PC-3 (cell line): Measurements from ENCODE around the gene PCDHGA3. TPM values are rescaled to one million over a fixed set of nuclear protein-coding genes. Genes with fewer than 3 reads are reported as not detected.

Source experiments
- ATAC-seq: fragments of 200-7000 bp; cut with Tn5 transposase; 2 replicates; pipeline ENCODE4 v1.9.1; 2020; ENCODE audit warnings: mild to moderate bottlenecking, moderate library complexity
- Bru-seq: library from RNA; stranded (reverse); fragments of 400-500 nt; gene quantifications from one replicate; lab custom pipeline; 2021; lab: Mats Ljungman, UMichigan
- BruChase-seq, 2 experiments: library from RNA; stranded (reverse); fragments of 400-500 nt; gene quantifications; one replicate each; lab custom pipeline; 2021; lab: Mats Ljungman, UMichigan
- BruUV-seq: library from RNA; stranded (reverse); fragments of 400-500 nt; replicated peaks from 2 replicates; lab custom pipeline; 2021; lab: Mats Ljungman, UMichigan
- CTCF ChIA-PET: fragments of 300-600 bp; sonication (Branson Sonifier 250); formaldehyde crosslinking; loops from one replicate; lab custom pipeline; 2022; ENCODE audit warnings: antibody characterized with exemption; lab: Charles Lee
- POLR2A ChIA-PET: fragments of 300-600 bp; sonication (Branson Sonifier 250); formaldehyde crosslinking; loops from one replicate; lab custom pipeline; 2022; ENCODE audit warnings: antibody characterized with exemption; ENCODE audit not compliant: unreplicated experiment; lab: Charles Lee
- DNase-seq: peaks from one replicate; pipeline ENCODE4 v3.0.0-alpha.2; 2015
- H2AFZ ChIP-seq: fragments of 300-600 bp; sonication (generic); 2 replicates; pipeline ENCODE4 v1.6.0; 2016; ENCODE audit warnings: antibody characterized with exemption, low read length
- H3F3A ChIP-seq: fragments of 300-600 bp; sonication (generic); one replicate; pipeline ENCODE4 v1.6.0; 2017; ENCODE audit warnings: antibody characterized with exemption, low read length, control low read depth, mild to moderate bottlenecking; ENCODE audit not compliant: unreplicated experiment
- H3K27ac ChIP-seq: fragments of 300-600 bp; sonication (generic); 2 replicates; pipeline ENCODE4 v1.5.1; 2016; ENCODE audit warnings: mild to moderate bottlenecking, low read length
- H3K27me3 ChIP-seq: fragments of 300-600 bp; sonication (generic); 2 replicates; pipeline ENCODE4 v1.6.1; 2016; ENCODE audit warnings: low read length, mixed read lengths
- H3K36me3 ChIP-seq: fragments of 300-600 bp; sonication (generic); 2 replicates; pipeline ENCODE4 v1.6.1; 2016; ENCODE audit warnings: low read depth, mixed run types, low read length, mixed read lengths
- H3K4me1 ChIP-seq: fragments of 300-600 bp; sonication (generic); 2 replicates; pipeline ENCODE4 v1.5.1; 2016; ENCODE audit warnings: low read length; ENCODE audit not compliant: insufficient read depth
- H3K4me2 ChIP-seq: fragments of 300-600 bp; sonication (generic); 2 replicates; pipeline ENCODE4 v1.6.0; 2016; ENCODE audit warnings: low read length
- H3K4me3 ChIP-seq: fragments of 300-600 bp; sonication (generic); 2 replicates; pipeline ENCODE4 v1.5.1; 2016; ENCODE audit warnings: mild to moderate bottlenecking, low read length, mixed read lengths
- H3K79me2 ChIP-seq: fragments of 300-600 bp; sonication (generic); 2 replicates; pipeline ENCODE4 v1.6.1; 2017; ENCODE audit warnings: low read length, mixed read lengths
- H3K9ac ChIP-seq: fragments of 300-600 bp; sonication (generic); 2 replicates; pipeline ENCODE4 v1.6.0; 2016; ENCODE audit warnings: mild to moderate bottlenecking, low read length
- H3K9me2 ChIP-seq: fragments of 300-600 bp; sonication (generic); replicated peaks from 2 replicates; pipeline ENCODE4 v1.6.1; 2016; ENCODE audit warnings: mixed run types, low read length, mixed read lengths
- H3K9me3 ChIP-seq: fragments of 300-600 bp; sonication (generic); 2 replicates; pipeline ENCODE4 v1.6.1; 2016; ENCODE audit warnings: low read length, mixed read lengths
- H4K20me1 ChIP-seq: fragments of 300-600 bp; sonication (generic); 2 replicates; pipeline ENCODE4 v1.6.1; 2016; ENCODE audit warnings: low read length, mixed read lengths
- CTCF ChIP-seq: fragments of 300-600 bp; sonication (generic); conservative IDR thresholded peaks from 2 replicates; pipeline ENCODE4 v1.5.1; 2017; ENCODE audit warnings: antibody characterized with exemption, low read depth, mild to moderate bottlenecking, low read length
- EZH2 ChIP-seq: fragments of 300-600 bp; sonication (generic); IDR thresholded peaks from one replicate; pipeline ENCODE4 v1.6.1; 2017; ENCODE audit warnings: antibody characterized with exemption, mild to moderate bottlenecking, low read length; ENCODE audit not compliant: unreplicated experiment
- EZH2phosphoT487 ChIP-seq: fragments of 300-600 bp; sonication (generic); IDR thresholded peaks from 2 replicates; pipeline ENCODE4 v1.6.1; 2018; ENCODE audit warnings: mild to moderate bottlenecking, antibody characterized with exemption, low read length, borderline replicate concordance
- intact Hi-C: fragments of 100-400 bp; cut with micrococcal nuclease; formaldehyde crosslinking; loops from 2 replicates; pipeline ENCODE4 v1.9.0; 2023
- long read RNA-seq: library from polyadenylated mRNA; unstranded; transcript quantifications from one replicate; pipeline ENCODE4 v2.0.0, GENCODE V29; 2021; ENCODE audit not compliant: unreplicated experiment
- total RNA-seq: library from RNA; depleted of rRNA; stranded (reverse); fragments of >200 nt; gene quantifications from 2 replicates; pipeline ENCODE4 v1.2.3, GENCODE V29; 2014; rRNA removed

Gene PCDHGA3
- total RNA-seq (not detected in 2 replicates), Bru-seq, nascent RNA (percentile 18 among the genes with signal in this experiment), BruChase-seq, experiment 1, labeled RNA remaining after a 6-hour chase (percentile 34 among the genes with signal in this experiment), BruChase-seq, experiment 2, labeled RNA remaining after a 2-hour chase (percentile 35 among the genes with signal in this experiment)
- long read RNA-seq, result 0 reads

DNA sequence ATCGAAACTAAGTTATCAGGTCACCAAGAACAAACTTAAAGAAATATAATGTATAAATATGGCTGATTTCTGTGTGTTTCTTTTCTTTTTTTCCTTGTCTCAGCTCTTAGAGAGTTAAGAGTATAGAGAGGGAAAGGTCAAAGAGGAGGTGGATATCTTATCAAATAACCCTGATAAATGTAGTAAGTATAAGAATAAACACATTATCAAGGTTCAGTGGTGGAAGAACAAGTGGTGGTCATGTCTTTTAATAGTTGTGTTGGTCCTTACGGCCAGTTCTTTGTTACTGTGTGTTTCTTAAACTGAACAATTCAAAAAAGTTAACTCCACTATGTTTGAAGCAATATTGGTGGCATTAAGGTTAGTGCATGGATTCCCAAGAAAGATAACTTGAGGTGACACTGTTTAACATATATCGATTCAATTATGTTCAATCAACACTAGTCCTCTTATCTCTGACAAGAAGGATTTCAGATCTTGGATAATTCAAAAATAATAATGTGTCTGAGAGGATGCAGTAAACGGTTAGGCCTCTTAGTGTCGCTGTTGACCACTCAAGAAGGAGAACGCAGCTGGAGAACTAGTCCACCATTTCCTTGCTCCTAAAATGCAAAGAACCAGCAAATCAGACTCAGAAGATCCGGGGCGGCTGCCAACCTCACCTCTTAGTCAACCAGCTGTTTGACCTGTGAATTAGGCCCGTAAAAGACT is at the start of gene PCDHGA3:
Gene PCDHGA3, plus strand, starts transcription at position 588 of the 711 bp plus-strand sequence. CDS start 205 bp downstream, outside the sequence.
- Histone ChIP-seq H3K79me2 (no peaks in the 10 kb centered on the region), H3K9me2 (no peaks in the 10 kb centered on the region), H3K36me3 (no peaks in the 10 kb centered on the region), H3K27me3 (no peaks in the 10 kb centered on the region), H2AFZ (no peak within 1 kb of the TSS), H3K9ac (no peak within 1 kb of the TSS), H3K4me3 (no peak within 1 kb of the TSS), H3K4me2 (no peak within 1 kb of the TSS), H3F3A (no peaks in the 10 kb centered on the region), H3K9me3 (no peaks in the 10 kb centered on the region), H3K4me1 (no peaks in the 10 kb centered on the region), H4K20me1 (no peaks in the 10 kb centered on the region), H3K27ac (no peak within 1 kb of the TSS)
- intact Hi-C loops, result no loop called here
- no peak for DNase-seq
- no peak for ATAC-seq
- BruUV-seq, result no TSS peak
- TF ChIP-seq CTCF (no peak; the same call in 1 of the 2 replicates), EZH2 (no peak), EZH2phosphoT487 (no peak)
- POLR2A ChIA-PET, result no interaction called here
- CTCF ChIA-PET, result no interaction called here

DNA sequence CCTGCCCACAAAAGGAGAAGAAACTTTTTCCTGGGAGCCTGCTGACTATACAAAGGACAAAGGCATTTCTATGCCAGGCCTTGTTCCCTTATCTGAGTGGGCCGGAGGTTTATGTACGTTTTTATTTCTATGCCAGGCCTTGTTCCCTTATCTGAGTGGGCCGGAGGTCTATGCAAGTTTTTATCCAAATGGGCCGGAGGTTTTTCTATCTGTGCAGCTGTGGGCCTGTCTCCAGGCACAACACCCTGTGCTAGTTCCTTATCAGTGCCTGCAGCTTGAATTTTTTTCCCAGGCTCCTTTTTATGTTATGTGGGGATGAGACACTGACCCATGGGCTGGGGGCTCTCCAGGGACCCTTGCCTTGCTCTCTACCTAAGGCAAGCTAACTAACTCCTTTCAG is 45.3 kb upstream of the PCDHGA3 start:
- intact Hi-C loops, result no loop called here
- H3K9me3 ChIP-seq, result no peaks in the 10 kb centered on the region; the same call in 1 of the 2 replicates
- CTCF ChIA-PET, result no interaction called here

More for the DNA sequence above, 45.3 kb upstream of the PCDHGA3 start:
- BruUV-seq, result no TSS peak
- H3K36me3 ChIP-seq, result no peaks in the 10 kb centered on the region
- no peak for DNase-seq
- no peaks in the 10 kb centered on the region for H3K4me1 ChIP-seq
- H3K9me2 ChIP-seq, result no peaks in the 10 kb centered on the region
- no peak overlapping the region for H3K27ac ChIP-seq
- TF ChIP-seq CTCF (no peak), EZH2 (no peak), EZH2phosphoT487 (no peak)
- H3K4me3 ChIP-seq, result no peak overlapping the region
- no peak overlapping the region for H3K4me2 ChIP-seq
- H3K79me2 ChIP-seq, result no peaks in the 10 kb centered on the region
- no peaks in the 10 kb centered on the region for H3K27me3 ChIP-seq
- ATAC-seq, result no peak
- no peaks in the 10 kb centered on the region for H3F3A ChIP-seq
- H2AFZ ChIP-seq, result no peak overlapping the region
- POLR2A ChIA-PET, result no interaction called here
- H3K9ac ChIP-seq, result no peak overlapping the region
- no peaks in the 10 kb centered on the region for H4K20me1 ChIP-seq
